ENCODE data around the gene LIFR. TPM values are rescaled to one million over a fixed set of nuclear protein-coding genes. Genes with fewer than 3 reads are reported as not detected.

The LIFR gene
- total RNA-seq, 2 donors from 2014 or later: 68.5 to 120 TPM

- DNase-seq (ENCODE audit: low spot score): no peak
- TF ChIP-seq POLR2A (IDR thresholded peaks at IDR 0.05): no peak
- TF ChIP-seq POLR2AphosphoS5 (IDR thresholded peaks at IDR 0.05): no peak
- TF ChIP-seq, protein P1, sequence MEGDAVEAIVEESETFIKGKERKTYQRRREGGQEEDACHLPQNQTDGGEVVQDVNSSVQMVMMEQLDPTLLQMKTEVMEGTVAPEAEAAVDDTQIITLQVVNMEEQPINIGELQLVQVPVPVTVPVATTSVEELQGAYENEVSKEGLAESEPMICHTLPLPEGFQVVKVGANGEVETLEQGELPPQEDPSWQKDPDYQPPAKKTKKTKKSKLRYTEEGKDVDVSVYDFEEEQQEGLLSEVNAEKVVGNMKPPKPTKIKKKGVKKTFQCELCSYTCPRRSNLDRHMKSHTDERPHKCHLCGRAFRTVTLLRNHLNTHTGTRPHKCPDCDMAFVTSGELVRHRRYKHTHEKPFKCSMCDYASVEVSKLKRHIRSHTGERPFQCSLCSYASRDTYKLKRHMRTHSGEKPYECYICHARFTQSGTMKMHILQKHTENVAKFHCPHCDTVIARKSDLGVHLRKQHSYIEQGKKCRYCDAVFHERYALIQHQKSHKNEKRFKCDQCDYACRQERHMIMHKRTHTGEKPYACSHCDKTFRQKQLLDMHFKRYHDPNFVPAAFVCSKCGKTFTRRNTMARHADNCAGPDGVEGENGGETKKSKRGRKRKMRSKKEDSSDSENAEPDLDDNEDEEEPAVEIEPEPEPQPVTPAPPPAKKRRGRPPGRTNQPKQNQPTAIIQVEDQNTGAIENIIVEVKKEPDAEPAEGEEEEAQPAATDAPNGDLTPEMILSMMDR (IDR thresholded peaks at IDR 0.05): no peak
Observed at GRCh38 chr5:38426986-38427950, 129.2 kb downstream of the LIFR start.

DNA sequence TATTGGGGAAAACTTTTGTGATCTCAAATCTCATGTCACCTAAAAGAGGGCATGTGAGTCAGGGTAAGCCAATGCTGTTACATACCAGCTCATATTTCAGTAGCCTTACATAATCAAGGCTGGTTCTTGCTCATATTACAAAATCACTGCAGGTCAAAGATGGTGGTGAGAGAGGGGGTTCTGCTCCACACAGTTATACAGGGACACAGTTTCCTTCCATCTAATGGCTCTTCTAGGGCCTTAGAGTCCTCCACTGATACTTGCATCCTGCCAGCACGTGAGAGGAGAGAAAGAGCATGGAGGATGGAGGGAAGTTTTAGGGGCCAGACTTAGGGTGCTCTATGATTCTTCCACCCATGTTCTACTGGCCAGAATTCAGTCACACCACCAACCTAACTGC lies 130.0 kb downstream of the LIFR start:
- Histone ChIP-seq H3K4me1 (replicated peaks) (no peaks in the 10 kb centered on the region), H3K36me3 (no peaks in the 10 kb centered on the region), H3K27me3 (replicated peaks; ENCODE audit: insufficient read depth) (no peaks in the 10 kb centered on the region), H3K9me3 (no peaks in the 10 kb centered on the region), H3K27ac (no peak overlapping the region), H3K4me3 (no peak overlapping the region)
- TF ChIP-seq POLR2AphosphoS5 (IDR thresholded peaks at IDR 0.05): no peak
- TF ChIP-seq POLR2A (IDR thresholded peaks at IDR 0.05): no peak
- TF ChIP-seq, protein P1 (IDR thresholded peaks at IDR 0.05): no peak
- no peak for DNase-seq (ENCODE audit: low spot score)
- WGBS: 94% methylated on average over 1 of the region's 1 CpG
- intact Hi-C loops (cut with DNase I): no loop called here

More at GRCh38 chr5:38426986-38427950, 129.2 kb downstream of the LIFR start:
- H3K27ac ChIP-seq: no peak overlapping the region
- no peaks in the 10 kb centered on the region for H3K9me3 ChIP-seq
- H3K27me3 ChIP-seq (replicated peaks; ENCODE audit: insufficient read depth): no peaks in the 10 kb centered on the region
- intact Hi-C loops (cut with DNase I): no loop called here
- H3K36me3 ChIP-seq: no peaks in the 10 kb centered on the region
- H3K4me1 ChIP-seq (replicated peaks): no peaks in the 10 kb centered on the region
- 67% methylated on average over 9 of the region's 9 CpGs for WGBS
- H3K4me3 ChIP-seq: no peak overlapping the region

Small RNA genes within 50 kb of the gene (microRNA-seq; reads per million reads assigned to microRNA genes)
- gene MIR3650: not detected

Small RNA genes within 50 kb of the gene (small RNA-seq; reads per million reads assigned to genes)
- gene AC091839.1 (0 reads per million in 2 donors), gene MIR3650 (0 reads per million in 2 donors)

Data from prostate gland (tissue), 2 donors.